Central memory CD8-positive, alpha-beta T cell (primary cell): Measurements from ENCODE around the gene ELOVL1.
"Not testable (repeated sequence)": the region's sequence is repeated elsewhere in the genome, so short reads cannot be mapped to it uniquely, and the experiment has no call there.

Source experiments
- ATAC-seq: fragments of 150-1000 bp; cut with Tn5 transposase; replicated peaks from 2 replicates; pipeline ENCODE4 v1.10.0; 2022; ENCODE audit warnings: mild to moderate bottlenecking, moderate FRiP score, moderate number of reproducible peaks; ENCODE audit not compliant: poor library complexity, severe bottlenecking; ENCODE audit errors: extremely low read depth
- DNase-seq, 2 donors: peaks; one replicate each; pipeline ENCODE4 v3.0.0; 2021; ENCODE audit warnings: low spot score in 2 of 2
- H3K27ac Mint-ChIP-seq: one replicate; pipeline ENCODE4 v1.8.0; 2022; ENCODE audit warnings: low read depth, mild to moderate bottlenecking, moderate library complexity, mixed read lengths
- H3K27me3 Mint-ChIP-seq: one replicate; pipeline ENCODE4 v1.8.0; 2022; ENCODE audit warnings: mixed read lengths
- H3K36me3 Mint-ChIP-seq: one replicate; pipeline ENCODE4 v1.8.0; 2022; ENCODE audit warnings: mild to moderate bottlenecking, moderate library complexity, mixed read lengths; ENCODE audit not compliant: insufficient read depth
- H3K4me1 Mint-ChIP-seq: one replicate; pipeline ENCODE4 v1.8.0; 2022; ENCODE audit warnings: mixed read lengths
- H3K4me3 Mint-ChIP-seq: one replicate; pipeline ENCODE4 v1.8.0; 2022; ENCODE audit warnings: mild to moderate bottlenecking, moderate library complexity, mixed read lengths
- H3K9me3 Mint-ChIP-seq: one replicate; pipeline ENCODE4 v1.8.0; 2022; ENCODE audit warnings: mixed read lengths

The ELOVL1 gene

GRCh38 chr1:43367904-43368645, at the start of gene ELOVL1:
ELOVL1 (minus strand) TSS chr1:43368011; CDS start chr1:43365609, 2,402 bp downstream.
- H3K9me3 Mint-ChIP-seq, result no peaks in the 10 kb centered on the region
- peak; percentile 72 for ATAC-seq
- peaks cover 14% of the 10 kb centered on the region for H3K36me3 Mint-ChIP-seq
- DNase-seq, result peak; percentile 55 to 59
- peak within 1 kb of the TSS; percentile 97 for H3K27ac Mint-ChIP-seq
- peaks cover 44% of the 10 kb centered on the region for H3K4me1 Mint-ChIP-seq
- no peaks in the 10 kb centered on the region for H3K27me3 Mint-ChIP-seq
- H3K4me3 Mint-ChIP-seq, result peak within 1 kb of the TSS; percentile 86

GRCh38 chr1:43415901-43416300, 48.1 kb upstream of the ELOVL1 start:
- no peak for DNase-seq
- H3K27ac Mint-ChIP-seq, result no peak overlapping the region
- peaks cover 20% of the 10 kb centered on the region for H3K36me3 Mint-ChIP-seq
- ATAC-seq, result no peak
- no peaks in the 10 kb centered on the region for H3K27me3 Mint-ChIP-seq
- no peak overlapping the region for H3K4me3 Mint-ChIP-seq
- peaks cover 6% of the 10 kb centered on the region for H3K4me1 Mint-ChIP-seq
- no peaks in the 10 kb centered on the region for H3K9me3 Mint-ChIP-seq

- H3K9me3 Mint-ChIP-seq, result no peaks in the 10 kb centered on the region
- H3K27ac Mint-ChIP-seq, result peak overlapping the region; percentile 72
- ATAC-seq, result peak; percentile 72
- no peak overlapping the region for H3K4me3 Mint-ChIP-seq
- peaks cover 18% of the 10 kb centered on the region for H3K36me3 Mint-ChIP-seq
- DNase-seq, result peak; percentile 53 to 55
- H3K4me1 Mint-ChIP-seq, result peaks cover 6% of the 10 kb centered on the region
- no peaks in the 10 kb centered on the region for H3K27me3 Mint-ChIP-seq
Measured at GRCh38 chr1:43414634-43415223, 46.9 kb upstream of the ELOVL1 start.

- Mint-ChIP-seq H3K36me3 (peaks cover 26% of the 10 kb centered on the region), H3K4me1 (peaks cover 12% of the 10 kb centered on the region)
- H3K27me3 Mint-ChIP-seq, H3K9me3 Mint-ChIP-seq, DNase-seq, H3K27ac Mint-ChIP-seq, ATAC-seq, H3K4me3 Mint-ChIP-seq: not testable (repeated sequence)
Measured at GRCh38 chr1:43413426-43413825, 45.6 kb upstream of the ELOVL1 start.

GRCh38 chr1:43410571-43410970, 42.8 kb upstream of the ELOVL1 start:
- H3K9me3 Mint-ChIP-seq, result no peaks in the 10 kb centered on the region
- H3K4me1 Mint-ChIP-seq, result peaks cover 17% of the 10 kb centered on the region
- ATAC-seq (no peak), DNase-seq (no peak)
- no peak overlapping the region for H3K27ac Mint-ChIP-seq
- H3K27me3 Mint-ChIP-seq, result no peaks in the 10 kb centered on the region
- H3K36me3 Mint-ChIP-seq, result peaks cover 43% of the 10 kb centered on the region
- no peak overlapping the region for H3K4me3 Mint-ChIP-seq

- Mint-ChIP-seq H3K9me3 (no peaks in the 10 kb centered on the region), H3K36me3 (peaks cover 49% of the 10 kb centered on the region), H3K27ac (no peak overlapping the region), H3K4me3 (no peak overlapping the region), H3K4me1 (peaks cover 23% of the 10 kb centered on the region), H3K27me3 (no peaks in the 10 kb centered on the region)
- no peak for DNase-seq
- ATAC-seq, result no peak
Measured at GRCh38 chr1:43405876-43406234, 38.0 kb upstream of the ELOVL1 start.

GRCh38 chr1:43405219-43405875, 37.5 kb upstream of the ELOVL1 start:
- no peaks in the 10 kb centered on the region for H3K9me3 Mint-ChIP-seq
- DNase-seq (no peak), ATAC-seq (no peak)
- H3K27ac Mint-ChIP-seq, result no peak overlapping the region
- peaks cover 49% of the 10 kb centered on the region for H3K36me3 Mint-ChIP-seq
- H3K4me3 Mint-ChIP-seq, result no peak overlapping the region
- H3K27me3 Mint-ChIP-seq, result no peaks in the 10 kb centered on the region
- peaks cover 24% of the 10 kb centered on the region for H3K4me1 Mint-ChIP-seq

GRCh38 chr1:43404353-43404752, 36.5 kb upstream of the ELOVL1 start:
- Mint-ChIP-seq H3K36me3 (peaks cover 42% of the 10 kb centered on the region), H3K9me3 (no peaks in the 10 kb centered on the region), H3K27me3 (no peaks in the 10 kb centered on the region), H3K4me1 (peaks cover 30% of the 10 kb centered on the region), H3K27ac (no peak overlapping the region), H3K4me3 (no peak overlapping the region)
- no peak for ATAC-seq
- DNase-seq, result no peak

GRCh38 chr1:43402089-43402865, 34.5 kb upstream of the ELOVL1 start:
- peaks cover 38% of the 10 kb centered on the region for H3K4me1 Mint-ChIP-seq
- no peak for DNase-seq
- H3K9me3 Mint-ChIP-seq, result no peaks in the 10 kb centered on the region
- H3K36me3 Mint-ChIP-seq, result peaks cover 35% of the 10 kb centered on the region
- no peak overlapping the region for H3K27ac Mint-ChIP-seq
- ATAC-seq, result no peak
- H3K4me3 Mint-ChIP-seq, result no peak overlapping the region
- H3K27me3 Mint-ChIP-seq, result no peaks in the 10 kb centered on the region

- DNase-seq, H3K27ac Mint-ChIP-seq, ATAC-seq, H3K27me3 Mint-ChIP-seq, H3K4me3 Mint-ChIP-seq, H3K9me3 Mint-ChIP-seq: not testable (repeated sequence)
- peaks cover 25% of the 10 kb centered on the region for H3K36me3 Mint-ChIP-seq
- peaks cover 46% of the 10 kb centered on the region for H3K4me1 Mint-ChIP-seq
Measured at GRCh38 chr1:43400441-43400840, 32.6 kb upstream of the ELOVL1 start.

GRCh38 chr1:43398227-43398626, 30.4 kb upstream of the ELOVL1 start:
- no peak for DNase-seq
- Mint-ChIP-seq H3K27me3 (no peaks in the 10 kb centered on the region), H3K27ac (no peak overlapping the region), H3K36me3 (peaks cover 20% of the 10 kb centered on the region), H3K4me1 (peaks cover 58% of the 10 kb centered on the region), H3K9me3 (no peaks in the 10 kb centered on the region), H3K4me3 (no peak overlapping the region)
- no peak for ATAC-seq

GRCh38 chr1:43396059-43396458, 28.2 kb upstream of the ELOVL1 start:
- Mint-ChIP-seq H3K4me3 (no peak overlapping the region), H3K27me3 (no peaks in the 10 kb centered on the region), H3K4me1 (peaks cover 54% of the 10 kb centered on the region), H3K36me3 (peaks cover 15% of the 10 kb centered on the region), H3K9me3 (no peaks in the 10 kb centered on the region), H3K27ac (no peak overlapping the region)
- DNase-seq (no peak), ATAC-seq (no peak)
